GM12892 (cell line): ENCODE data around the gene OR2Y1.

Experiments used
- POLR2A ChIP-seq: IDR thresholded peaks from 2 replicates; pipeline ENCODE4 v1.6.1; 2011; ENCODE audit warnings: low read depth, low read length, control low read depth
- POLR2AphosphoS5 ChIP-seq: IDR thresholded peaks from 2 replicates; pipeline ENCODE4 v1.6.1; 2011; ENCODE audit warnings: low read depth, low read length, control low read depth
- TAF1 ChIP-seq: IDR thresholded peaks from 2 replicates; pipeline ENCODE4 v1.6.1; 2011; ENCODE audit warnings: low read depth, mild to moderate bottlenecking, control low read depth, low read length, borderline replicate concordance

GRCh38 chr5:180785794-180786221 lies 46.0 kb upstream of the OR2Y1 start:
- TF ChIP-seq POLR2A (no peak), POLR2AphosphoS5 (no peak), TAF1 (no peak)
